Uterus (tissue), 4 donors: ENCODE results near the gene SLC2A9. TPM values are rescaled to one million over a fixed set of nuclear protein-coding genes. Genes with fewer than 3 reads are reported as not detected.

ENCODE experiments used
- DNase-seq, 2 donors: peaks; one replicate each; pipeline ENCODE4 v3.0.0-alpha.2; 2019 to 2020
- H3K27ac ChIP-seq, 2 donors: fragments of 200-600 bp; sonication (generic); 1 replicate in 1 of 2; 2 replicates in 1 of 2; pipeline ENCODE4 v1.5.1; 2016 to 2018
- H3K27me3 ChIP-seq, 2 donors: fragments of 200-600 bp; sonication (generic); one replicate each; pipeline ENCODE4 v1.5.1; 2018 to 2019; ENCODE audit warnings: control low read depth in 1 of 2
- H3K36me3 ChIP-seq, 2 donors: fragments of 200-600 bp; sonication (generic); one replicate each; pipeline ENCODE4 v1.5.1; 2019; ENCODE audit warnings: control low read depth in 1 of 2
- H3K4me1 ChIP-seq, 2 donors: fragments of 200-600 bp; sonication (generic); one replicate each; pipeline ENCODE4 v1.5.1; 2018 to 2019; ENCODE audit warnings: control low read depth in 1 of 2
- H3K4me3 ChIP-seq, 2 donors: fragments of 200-600 bp; sonication (generic); 1 replicate in 1 of 2; 2 replicates in 1 of 2; pipeline ENCODE4 v1.5.1; 2018 to 2019; ENCODE audit warnings: mild to moderate bottlenecking in 1 of 2
- H3K9me3 ChIP-seq, 2 donors: fragments of 200-600 bp; sonication (generic); one replicate each; pipeline ENCODE4 v1.5.1; 2019; ENCODE audit warnings: control low read depth in 1 of 2
- POLR2A ChIP-seq, 2 donors: fragments of 450-650 bp; IDR thresholded peaks; one replicate each; pipeline ENCODE4 v1.6.1; 2016; ENCODE audit warnings: antibody characterized with exemption in 2 of 2, mild to moderate bottlenecking in 1 of 2, moderate library complexity in 1 of 2
- intact Hi-C: fragments of 100-400 bp; cut with DNase I; formaldehyde crosslinking; loops from one replicate; pipeline ENCODE4 v1.15.1; 2023; ENCODE audit warnings: low total_unique reads
- total RNA-seq, 4 donors: library from RNA; depleted of rRNA in 3 of 4; stranded (reverse); fragments of >200 nt in 3 of 4; gene quantifications; one replicate each; pipeline versions ENCODE4 v1.1.0 to v1.2.4, GENCODE V29; 2014 to 2023
- TF ChIP-seq, protein P1 (sequence below), 4 experiments: fragments of 200-600 bp in 2 of 4; fragments of 450-650 bp in 2 of 4; sonication (generic) in 2 of 4; IDR thresholded peaks; one replicate each; pipeline ENCODE4 v1.5.1; 2016 to 2019; ENCODE audit warnings: antibody characterized with exemption in 4 of 4, mild to moderate bottlenecking in 2 of 4, moderate library complexity in 1 of 4
- donor health status: DM: yes; HTN: yes; CAD: no.

The SLC2A9 gene
- total RNA-seq, 4 donors from 2014 or later, result 0.51 to 9.3 (median 7.1) TPM

DNA sequence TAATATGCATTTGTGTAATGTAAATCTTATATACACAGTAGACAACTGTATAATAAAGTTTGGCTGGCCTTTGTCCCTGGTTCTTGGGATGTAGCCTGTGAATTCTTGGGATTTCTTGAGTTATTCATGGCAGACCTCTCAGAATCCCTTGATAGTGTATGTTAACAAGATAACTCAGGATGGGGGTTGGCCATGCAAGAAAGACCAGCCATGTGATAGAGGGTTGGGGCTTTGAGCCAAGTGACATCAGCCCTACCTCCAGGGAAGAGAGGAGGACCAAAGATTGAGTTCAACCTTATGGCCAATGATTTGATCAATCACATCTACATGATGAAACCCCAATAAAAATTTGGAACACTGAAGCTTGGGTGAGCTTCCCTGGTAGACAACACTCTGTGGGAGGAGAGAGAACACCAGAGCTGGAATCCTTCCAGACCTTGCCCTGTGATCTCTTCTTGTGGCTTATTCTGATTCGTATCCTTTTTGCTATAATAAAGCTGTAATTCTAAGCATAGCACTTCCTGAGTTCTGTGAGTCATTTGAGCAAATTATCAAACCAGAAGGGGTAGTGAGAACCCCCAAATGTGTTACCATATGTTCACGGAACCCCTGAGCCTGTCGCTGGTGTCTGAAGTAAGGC, 11.3 kb downstream of the SLC2A9 start:
- Histone ChIP-seq H3K9me3 (no peaks in the 10 kb centered on the region), H3K36me3 (no peaks in the 10 kb centered on the region), H3K4me1 (no peaks in the 10 kb centered on the region), H3K4me3 (no peak overlapping the region), H3K27ac (no peak overlapping the region), H3K27me3 (no peaks in the 10 kb centered on the region)
- TF ChIP-seq, protein P1, sequence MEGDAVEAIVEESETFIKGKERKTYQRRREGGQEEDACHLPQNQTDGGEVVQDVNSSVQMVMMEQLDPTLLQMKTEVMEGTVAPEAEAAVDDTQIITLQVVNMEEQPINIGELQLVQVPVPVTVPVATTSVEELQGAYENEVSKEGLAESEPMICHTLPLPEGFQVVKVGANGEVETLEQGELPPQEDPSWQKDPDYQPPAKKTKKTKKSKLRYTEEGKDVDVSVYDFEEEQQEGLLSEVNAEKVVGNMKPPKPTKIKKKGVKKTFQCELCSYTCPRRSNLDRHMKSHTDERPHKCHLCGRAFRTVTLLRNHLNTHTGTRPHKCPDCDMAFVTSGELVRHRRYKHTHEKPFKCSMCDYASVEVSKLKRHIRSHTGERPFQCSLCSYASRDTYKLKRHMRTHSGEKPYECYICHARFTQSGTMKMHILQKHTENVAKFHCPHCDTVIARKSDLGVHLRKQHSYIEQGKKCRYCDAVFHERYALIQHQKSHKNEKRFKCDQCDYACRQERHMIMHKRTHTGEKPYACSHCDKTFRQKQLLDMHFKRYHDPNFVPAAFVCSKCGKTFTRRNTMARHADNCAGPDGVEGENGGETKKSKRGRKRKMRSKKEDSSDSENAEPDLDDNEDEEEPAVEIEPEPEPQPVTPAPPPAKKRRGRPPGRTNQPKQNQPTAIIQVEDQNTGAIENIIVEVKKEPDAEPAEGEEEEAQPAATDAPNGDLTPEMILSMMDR (IDR thresholded peaks at IDR 0.05), result no peak
- TF ChIP-seq POLR2A (IDR thresholded peaks at IDR 0.05), result no peak
- intact Hi-C loops, result no loop called here
- no peak for DNase-seq

- intact Hi-C loops, result no loop called here
Observed at GRCh38 chr4:10008609-10009005, 12.7 kb downstream of the SLC2A9 start.

GRCh38 chr4:10007793-10008608, 13.3 kb downstream of the SLC2A9 start:
- Histone ChIP-seq H3K27ac (no peak overlapping the region), H3K36me3 (no peaks in the 10 kb centered on the region), H3K27me3 (no peaks in the 10 kb centered on the region), H3K4me3 (no peak overlapping the region), H3K9me3 (no peaks in the 10 kb centered on the region), H3K4me1 (no peaks in the 10 kb centered on the region)
- DNase-seq, result no peak
- intact Hi-C loops, result no loop called here
- TF ChIP-seq POLR2A (IDR thresholded peaks at IDR 0.05), result no peak
- TF ChIP-seq, protein P1 (IDR thresholded peaks at IDR 0.05), result no peak

More at GRCh38 chr4:10008609-10009005, 12.7 kb downstream of the SLC2A9 start:
- DNase-seq, result no peak
- H3K4me1 ChIP-seq, result no peaks in the 10 kb centered on the region
- H3K27me3 ChIP-seq, result no peaks in the 10 kb centered on the region
- no peaks in the 10 kb centered on the region for H3K9me3 ChIP-seq
- H3K36me3 ChIP-seq, result no peaks in the 10 kb centered on the region
- no peak overlapping the region for H3K4me3 ChIP-seq
- TF ChIP-seq, protein P1 (IDR thresholded peaks at IDR 0.05), result no peak
- TF ChIP-seq POLR2A (IDR thresholded peaks at IDR 0.05), result no peak
- no peak overlapping the region for H3K27ac ChIP-seq

- H3K36me3 ChIP-seq, result no peaks in the 10 kb centered on the region
Observed at GRCh38 chr4:10007436-10007740, 13.9 kb downstream of the SLC2A9 start.

More at GRCh38 chr4:10007436-10007740, 13.9 kb downstream of the SLC2A9 start:
- no peaks in the 10 kb centered on the region for H3K4me1 ChIP-seq
- no peak overlapping the region for H3K4me3 ChIP-seq
- intact Hi-C loops, result no loop called here
- H3K9me3 ChIP-seq, result no peaks in the 10 kb centered on the region
- H3K27me3 ChIP-seq, result no peaks in the 10 kb centered on the region
- H3K27ac ChIP-seq, result peak overlapping the region in 1 of 2 donors; percentile 35
- no peak for TF ChIP-seq POLR2A (IDR thresholded peaks at IDR 0.05)
- TF ChIP-seq, protein P1 (IDR thresholded peaks at IDR 0.05), result no peak
- no peak for DNase-seq
